Left lung (tissue), 10 donors: ENCODE data around the gene REG3G. TPM values are rescaled to one million over a fixed set of nuclear protein-coding genes. Genes with fewer than 3 reads are reported as not detected.

Source experiments
- ATAC-seq: fragments of 200-7000 bp; cut with Tn5 transposase; one replicate; pipeline ENCODE4 v1.9.1; 2020; ENCODE audit warnings: moderate library complexity
- DNase-seq, 4 donors: peaks; one replicate each; pipeline ENCODE4 v3.0.0-alpha.2; 2013 to 2020
- H3K27ac ChIP-seq, 2 donors: fragments of 200-600 bp; sonication (generic) in 1 of 2; one replicate each; pipeline versions ENCODE4 v1.5.0 to v1.8.0; 2020 to 2021
- H3K27me3 ChIP-seq, 2 donors: fragments of 200-600 bp; sonication (generic) in 1 of 2; one replicate each; pipeline versions ENCODE4 v1.5.0 to v1.8.0; 2020 to 2021
- H3K36me3 ChIP-seq, 2 donors: fragments of 200-600 bp; sonication (generic) in 1 of 2; one replicate each; pipeline versions ENCODE4 v1.5.0 to v1.8.0; 2020 to 2021
- H3K4me1 ChIP-seq, 2 donors: fragments of 200-600 bp; one replicate each; pipeline ENCODE4 v1.8.0; 2021
- H3K4me3 ChIP-seq, 2 donors: fragments of 200-600 bp; sonication (generic) in 1 of 2; one replicate each; pipeline versions ENCODE4 v1.5.0 to v1.8.0; 2020 to 2021; ENCODE audit warnings: mild to moderate bottlenecking in 1 of 2
- H3K9me3 ChIP-seq, 2 donors: fragments of 200-600 bp; sonication (generic) in 1 of 2; one replicate each; pipeline versions ENCODE4 v1.5.0 to v1.8.0; 2020 to 2021
- intact Hi-C, 2 donors: fragments of 100-400 bp; cut with DNase I; formaldehyde crosslinking; loops; one replicate each; pipeline versions ENCODE4 v1.11.2 to v1.14.2; 2022
- polyA plus RNA-seq, 6 donors: library from polyadenylated mRNA; unstranded; fragments of 120-200 nt; gene quantifications; one replicate each; pipeline ENCODE4 v1.2.1, GENCODE V29; 2013; ENCODE audit not compliant: insufficient read length in 6 of 6
- total RNA-seq, 2 donors: library from RNA; stranded (reverse); fragmentation: NEBNext Ultra II Directional; extraction: Animal tissue kit (Norgen Biotek cat#: 25700); gene quantifications; one replicate each; pipeline ENCODE4 v1.2.1, GENCODE V29; 2021
- TF ChIP-seq, protein P1 (sequence below), 2 donors: fragments of 200-600 bp; sonication (generic) in 1 of 2; IDR thresholded peaks; one replicate each; pipeline versions ENCODE4 v1.5.0 to v1.8.0; 2021; ENCODE audit warnings: antibody characterized with exemption in 2 of 2
- donor health status: DM: no; HTN: yes; CAD: no.
- donor health status: DM: no; HTN: no; CAD: no.

REG3G gene
- total and polyA plus RNA-seq, 8 donors, result not detected

DNA sequence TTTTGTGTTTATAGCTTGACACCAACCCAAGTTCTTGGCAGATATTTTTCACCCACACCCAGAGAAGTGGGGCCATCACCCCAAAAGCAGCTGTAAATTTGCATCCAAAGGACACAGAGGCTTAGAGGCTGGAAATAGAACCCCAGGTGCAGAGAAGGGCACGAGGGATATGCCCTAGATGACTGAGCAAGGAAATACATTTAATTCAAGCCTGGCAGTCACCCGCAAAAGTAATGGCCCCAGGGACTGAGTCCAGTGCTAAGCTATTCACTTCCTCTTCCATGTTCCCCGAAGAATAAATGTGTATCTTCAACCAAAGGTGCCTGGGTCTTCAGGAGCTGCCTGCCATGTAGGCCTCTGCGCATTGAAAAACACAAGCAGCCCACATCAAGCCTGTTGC is 14.0 kb upstream of the REG3G start:
- ATAC-seq, result no peak
- H3K9me3 ChIP-seq, result no peaks in the 10 kb centered on the region
- no peaks in the 10 kb centered on the region for H3K36me3 ChIP-seq
- intact Hi-C loops, result no loop called here
- no peaks in the 10 kb centered on the region for H3K27me3 ChIP-seq
- no peak for DNase-seq
- no peaks in the 10 kb centered on the region for H3K4me1 ChIP-seq
- no peak overlapping the region for H3K27ac ChIP-seq
- H3K4me3 ChIP-seq, result no peak overlapping the region
- TF ChIP-seq, protein P1, sequence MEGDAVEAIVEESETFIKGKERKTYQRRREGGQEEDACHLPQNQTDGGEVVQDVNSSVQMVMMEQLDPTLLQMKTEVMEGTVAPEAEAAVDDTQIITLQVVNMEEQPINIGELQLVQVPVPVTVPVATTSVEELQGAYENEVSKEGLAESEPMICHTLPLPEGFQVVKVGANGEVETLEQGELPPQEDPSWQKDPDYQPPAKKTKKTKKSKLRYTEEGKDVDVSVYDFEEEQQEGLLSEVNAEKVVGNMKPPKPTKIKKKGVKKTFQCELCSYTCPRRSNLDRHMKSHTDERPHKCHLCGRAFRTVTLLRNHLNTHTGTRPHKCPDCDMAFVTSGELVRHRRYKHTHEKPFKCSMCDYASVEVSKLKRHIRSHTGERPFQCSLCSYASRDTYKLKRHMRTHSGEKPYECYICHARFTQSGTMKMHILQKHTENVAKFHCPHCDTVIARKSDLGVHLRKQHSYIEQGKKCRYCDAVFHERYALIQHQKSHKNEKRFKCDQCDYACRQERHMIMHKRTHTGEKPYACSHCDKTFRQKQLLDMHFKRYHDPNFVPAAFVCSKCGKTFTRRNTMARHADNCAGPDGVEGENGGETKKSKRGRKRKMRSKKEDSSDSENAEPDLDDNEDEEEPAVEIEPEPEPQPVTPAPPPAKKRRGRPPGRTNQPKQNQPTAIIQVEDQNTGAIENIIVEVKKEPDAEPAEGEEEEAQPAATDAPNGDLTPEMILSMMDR (IDR thresholded peaks at IDR 0.05), result no peak

DNA sequence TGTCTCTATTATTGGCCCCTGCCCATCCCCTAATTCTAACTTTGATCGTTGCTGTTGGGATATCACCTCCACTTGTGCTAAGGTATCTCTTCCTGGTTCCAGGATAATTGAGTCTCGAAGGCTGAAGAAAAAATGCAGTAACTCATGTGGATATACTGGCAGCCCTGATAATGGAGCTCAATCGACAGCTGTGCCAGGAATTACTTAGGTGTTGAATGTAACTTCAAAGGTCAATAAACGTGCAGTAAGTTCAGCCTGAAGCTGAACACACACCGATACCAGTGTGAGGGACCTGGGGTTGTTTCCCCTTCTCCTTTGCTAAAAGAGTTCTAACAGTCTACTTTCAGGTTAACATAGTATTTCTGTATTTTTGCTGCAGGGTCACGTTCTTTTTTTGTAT is 11.9 kb upstream of the REG3G start:
- no peak overlapping the region for H3K27ac ChIP-seq
- intact Hi-C loops, result no loop called here
- ATAC-seq (no peak), DNase-seq (no peak)
- H3K4me3 ChIP-seq, result no peak overlapping the region
- TF ChIP-seq, protein P1 (IDR thresholded peaks at IDR 0.05), result no peak
- H3K9me3 ChIP-seq, result no peaks in the 10 kb centered on the region
- no peaks in the 10 kb centered on the region for H3K36me3 ChIP-seq
- no peaks in the 10 kb centered on the region for H3K4me1 ChIP-seq
- no peaks in the 10 kb centered on the region for H3K27me3 ChIP-seq

DNA sequence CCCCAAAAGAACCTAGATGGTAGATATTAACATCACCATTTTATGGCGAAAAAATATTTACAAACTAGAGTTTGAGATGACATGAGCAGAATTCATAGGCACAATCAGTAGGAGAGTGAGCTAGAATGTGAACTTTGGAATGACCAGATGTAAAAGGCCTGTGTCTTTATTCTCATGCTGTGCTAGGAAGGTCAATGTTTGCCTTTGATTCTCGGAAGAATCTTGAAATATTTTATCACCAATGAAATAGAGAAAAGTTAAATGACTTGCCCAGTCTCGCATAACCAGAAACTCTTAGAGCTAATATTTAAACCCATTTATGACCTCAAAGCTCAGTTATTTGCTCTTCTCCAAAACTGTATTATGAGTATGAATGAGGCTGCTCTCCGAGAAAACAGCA is 9.2 kb upstream of the REG3G start:
- Histone ChIP-seq H3K36me3 (no peaks in the 10 kb centered on the region), H3K9me3 (no peaks in the 10 kb centered on the region), H3K27me3 (no peaks in the 10 kb centered on the region), H3K4me3 (no peak overlapping the region), H3K27ac (no peak overlapping the region), H3K4me1 (no peaks in the 10 kb centered on the region)
- intact Hi-C loops, result no loop called here
- DNase-seq (no peak), ATAC-seq (no peak)
- TF ChIP-seq, protein P1 (IDR thresholded peaks at IDR 0.05), result no peak

DNA sequence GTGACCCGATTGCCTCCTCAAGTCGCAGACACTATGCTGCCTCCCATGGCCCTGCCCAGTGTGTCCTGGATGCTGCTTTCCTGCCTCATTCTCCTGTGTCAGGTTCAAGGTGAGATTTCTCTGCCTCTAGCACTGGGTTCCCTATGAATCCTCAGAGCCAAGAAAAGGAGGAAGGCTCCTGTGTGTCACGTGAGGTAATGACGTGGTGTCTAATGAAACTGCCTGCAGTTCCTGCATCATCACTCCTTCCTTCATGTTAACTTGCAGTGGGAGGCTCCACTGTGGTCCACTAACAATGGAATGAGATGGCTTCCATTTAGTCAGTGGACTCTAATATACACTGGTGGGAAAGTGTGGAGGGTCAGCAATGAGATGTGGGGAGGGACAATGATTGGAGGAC is 559 bp downstream of the REG3G start:
- no peak for ATAC-seq
- intact Hi-C loops, result no loop called here

DNA sequence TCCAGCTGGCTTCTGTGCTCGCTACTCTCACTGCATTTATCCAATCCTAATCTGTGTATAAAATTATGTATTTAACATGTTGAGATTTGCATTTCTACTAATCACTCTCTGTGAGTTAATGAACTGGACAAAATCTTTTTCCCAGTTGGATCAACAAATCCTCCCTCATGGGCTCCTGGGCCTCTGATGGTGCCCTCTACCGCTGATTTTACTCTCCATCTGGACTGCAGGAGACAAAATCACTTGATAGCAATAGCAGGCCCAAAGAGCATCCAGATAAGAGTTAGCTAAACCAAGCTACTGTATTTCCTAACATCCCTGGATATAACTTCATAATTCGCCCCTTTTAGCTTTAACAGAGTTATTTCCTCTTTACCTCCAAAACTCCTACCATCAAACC is 14.4 kb downstream of the REG3G start:
- no peak overlapping the region for H3K27ac ChIP-seq
- no peaks in the 10 kb centered on the region for H3K27me3 ChIP-seq
- intact Hi-C loops, result no loop called here
- DNase-seq (no peak), ATAC-seq (no peak)
- H3K4me1 ChIP-seq, result no peaks in the 10 kb centered on the region
- TF ChIP-seq, protein P1 (IDR thresholded peaks at IDR 0.05), result no peak
- H3K36me3 ChIP-seq, result no peaks in the 10 kb centered on the region
- no peak overlapping the region for H3K4me3 ChIP-seq
- H3K9me3 ChIP-seq, result no peaks in the 10 kb centered on the region

More for the DNA sequence above, 559 bp downstream of the REG3G start:
- Histone ChIP-seq H3K27ac (no peak overlapping the region), H3K4me1 (no peaks in the 10 kb centered on the region), H3K9me3 (no peaks in the 10 kb centered on the region), H3K36me3 (no peaks in the 10 kb centered on the region), H3K4me3 (no peak overlapping the region), H3K27me3 (no peaks in the 10 kb centered on the region)
- no peak for DNase-seq
- TF ChIP-seq, protein P1 (IDR thresholded peaks at IDR 0.05), result no peak
